HG03064 (cell line): Measurements from ENCODE around the gene NTM.
"Not testable (repeated sequence)": the region's sequence is repeated elsewhere in the genome, so short reads cannot be mapped to it uniquely, and the experiment has no call there.

ENCODE experiments used
- ATAC-seq: cut with Tn5 transposase; IDR thresholded peaks from one replicate; pipeline ENCODE4 v1.9.1; 2021; ENCODE audit warnings: low read depth; ENCODE audit not compliant: unreplicated experiment

The NTM gene

DNA sequence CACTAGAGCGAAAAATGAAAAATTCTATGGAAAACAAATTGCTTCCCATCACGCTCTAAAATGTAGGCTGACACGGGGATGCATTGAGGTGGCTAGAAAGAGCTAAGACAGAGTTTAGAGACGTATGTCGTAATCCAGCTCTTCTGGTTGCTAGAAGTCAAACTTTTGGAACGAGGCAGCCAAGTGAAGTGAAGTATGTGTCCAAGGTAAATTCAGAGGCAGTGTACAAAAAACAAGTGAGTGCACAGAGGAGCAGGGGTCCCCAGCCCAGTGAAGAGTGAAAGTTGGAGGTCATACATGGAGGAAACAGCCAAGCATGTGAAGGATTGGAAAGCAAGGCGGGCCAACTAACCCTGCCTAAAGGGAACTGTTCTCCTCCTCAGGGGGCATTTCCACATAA is 528.5 kb downstream of the NTM start:
- ATAC-seq: no peak

DNA sequence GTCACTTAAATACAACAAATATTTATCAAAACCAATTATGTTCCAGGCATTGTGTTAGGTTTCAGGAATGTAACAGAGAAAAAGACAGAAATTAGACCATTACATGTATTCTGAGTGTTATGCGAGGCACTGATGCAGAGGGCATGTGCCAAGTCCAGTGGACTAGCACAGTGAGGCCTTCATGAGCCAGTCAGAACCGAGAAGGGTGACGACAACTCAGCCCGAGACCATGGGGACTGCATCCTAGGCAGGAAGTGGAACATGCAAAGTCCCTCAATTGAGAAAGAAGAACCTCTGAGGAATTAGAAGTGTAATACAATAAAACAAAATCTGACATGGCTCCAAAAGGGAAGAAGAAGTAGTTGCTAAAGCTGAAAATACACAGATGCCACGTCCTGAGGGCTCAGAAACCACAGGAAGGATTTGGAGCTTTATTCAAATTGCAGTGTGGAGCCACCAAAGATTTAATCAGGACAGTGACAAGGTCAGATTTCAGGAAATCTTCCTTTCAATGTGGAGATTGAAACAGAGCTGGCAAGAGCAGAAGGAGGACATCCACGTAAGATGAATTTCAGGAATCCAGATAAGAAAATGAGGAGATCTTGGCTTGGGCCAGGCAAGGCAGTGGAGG is 529.6 kb downstream of the NTM start:
- ATAC-seq: no peak

DNA sequence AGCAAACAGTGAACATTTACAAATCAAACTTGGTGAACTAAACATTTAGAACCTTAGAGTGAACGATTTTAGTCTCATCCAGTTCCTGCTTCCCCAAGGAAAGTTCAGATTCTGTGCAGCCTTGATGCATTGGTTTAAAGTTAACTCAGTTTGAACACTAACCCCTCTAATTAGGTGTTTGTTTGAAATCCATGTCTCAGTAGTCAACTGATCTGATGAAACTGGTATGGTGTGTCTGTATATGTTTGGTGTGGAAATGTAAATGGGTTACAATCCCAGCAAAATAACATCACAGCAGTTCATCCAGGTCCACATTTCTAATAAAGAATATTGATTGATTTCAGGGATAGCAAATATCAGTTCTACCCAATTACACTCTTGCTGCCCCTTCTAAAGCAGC is 532.0 kb downstream of the NTM start:
- ATAC-seq: no peak

DNA sequence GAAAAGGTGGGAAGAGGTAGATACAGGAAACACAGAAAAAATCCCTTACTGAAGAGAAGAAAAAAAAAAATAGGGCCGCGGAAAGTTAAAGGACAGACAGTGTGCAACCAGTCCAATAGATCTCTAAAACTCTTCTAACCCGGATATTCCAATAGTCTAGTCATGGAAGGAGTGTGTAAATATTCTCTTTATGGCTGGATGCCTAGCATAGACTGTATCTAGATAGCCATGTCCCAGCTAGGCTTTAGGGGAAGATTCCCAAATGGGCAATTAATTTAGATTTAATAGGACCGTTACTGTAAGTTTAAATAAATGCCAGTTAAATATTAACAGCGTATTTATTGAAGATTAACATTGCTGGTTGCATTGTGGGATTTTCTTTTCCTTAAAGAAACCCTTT is 532.7 kb downstream of the NTM start:
- ATAC-seq: no peak

DNA sequence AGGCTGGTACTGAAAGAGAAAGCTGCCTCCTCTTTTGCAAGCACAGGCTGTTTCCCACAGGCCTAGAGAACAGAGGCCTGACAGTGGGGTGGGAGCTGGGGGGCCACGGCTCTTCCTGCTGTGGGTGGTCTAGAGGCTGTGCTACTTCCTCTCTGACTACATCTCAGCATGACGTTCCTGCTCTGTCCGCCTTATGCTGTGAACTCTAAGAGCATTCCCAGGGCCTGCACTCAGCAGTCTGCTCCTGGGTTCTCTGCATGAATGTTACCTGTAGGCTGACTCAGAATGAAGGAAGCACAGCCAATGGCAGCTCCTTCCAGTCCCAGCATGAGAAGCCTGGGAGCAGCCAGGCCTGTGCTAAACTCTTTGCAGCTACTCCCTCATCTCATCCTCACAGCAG is 534.3 kb downstream of the NTM start:
- no peak for ATAC-seq

DNA sequence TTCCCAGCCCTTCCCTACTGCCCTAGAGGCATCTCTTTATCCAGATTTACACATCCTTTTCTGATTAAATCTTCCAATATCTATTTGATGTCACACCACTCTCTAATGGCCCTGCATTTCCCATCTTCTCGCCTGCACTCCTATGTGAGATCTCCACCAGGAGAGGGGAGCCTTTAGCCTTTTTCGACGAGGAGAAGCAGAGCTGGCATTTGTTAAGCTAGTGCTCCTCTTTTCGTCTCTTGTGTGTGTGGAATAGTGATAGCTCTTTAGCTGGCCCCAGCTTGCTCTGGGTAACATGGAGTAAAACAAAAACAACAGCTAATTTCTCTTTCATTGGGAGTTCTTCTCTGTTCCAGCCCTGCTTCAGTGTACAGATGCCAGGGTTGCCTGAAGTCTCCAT is 536.5 kb downstream of the NTM start:
- ATAC-seq: no peak

DNA sequence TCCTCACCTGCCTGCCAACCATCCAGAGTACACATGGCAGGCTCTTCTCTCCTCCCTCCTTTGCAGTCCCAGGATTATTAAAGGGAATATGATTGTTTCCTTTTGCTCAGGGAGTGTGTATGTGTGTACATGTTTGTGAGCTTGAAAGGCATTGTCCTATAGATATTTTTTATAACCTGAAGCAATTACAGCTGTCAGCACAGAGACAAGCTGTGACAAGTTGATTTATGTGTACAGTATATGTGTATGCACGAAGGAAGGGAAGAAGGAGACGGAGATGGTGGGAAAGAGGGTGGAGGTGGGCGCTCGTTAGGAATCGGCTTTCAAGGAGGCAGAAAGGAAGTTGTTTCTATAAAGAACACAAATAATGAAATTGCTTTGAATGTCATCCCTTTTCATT is 537.0 kb downstream of the NTM start:
- no peak for ATAC-seq

DNA sequence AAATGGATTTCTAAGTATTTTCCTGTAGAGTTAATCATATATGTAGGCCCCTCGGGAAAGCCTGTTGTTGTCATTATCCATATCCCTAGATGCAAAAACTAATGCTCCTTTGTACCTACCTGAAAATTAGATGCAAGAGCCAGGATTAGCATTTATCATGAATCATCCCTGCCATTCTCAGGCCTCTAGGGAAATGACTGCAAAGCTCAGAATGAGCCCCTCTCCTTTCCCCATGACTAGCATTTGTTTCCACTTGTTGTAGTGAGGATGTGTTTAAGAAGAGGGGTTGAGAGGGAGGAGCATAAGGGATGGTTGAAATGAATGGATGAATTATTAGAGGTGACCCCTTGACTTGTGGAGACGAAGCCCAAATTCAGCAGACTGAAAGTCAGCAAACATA is 537.9 kb downstream of the NTM start:
- no peak for ATAC-seq

DNA sequence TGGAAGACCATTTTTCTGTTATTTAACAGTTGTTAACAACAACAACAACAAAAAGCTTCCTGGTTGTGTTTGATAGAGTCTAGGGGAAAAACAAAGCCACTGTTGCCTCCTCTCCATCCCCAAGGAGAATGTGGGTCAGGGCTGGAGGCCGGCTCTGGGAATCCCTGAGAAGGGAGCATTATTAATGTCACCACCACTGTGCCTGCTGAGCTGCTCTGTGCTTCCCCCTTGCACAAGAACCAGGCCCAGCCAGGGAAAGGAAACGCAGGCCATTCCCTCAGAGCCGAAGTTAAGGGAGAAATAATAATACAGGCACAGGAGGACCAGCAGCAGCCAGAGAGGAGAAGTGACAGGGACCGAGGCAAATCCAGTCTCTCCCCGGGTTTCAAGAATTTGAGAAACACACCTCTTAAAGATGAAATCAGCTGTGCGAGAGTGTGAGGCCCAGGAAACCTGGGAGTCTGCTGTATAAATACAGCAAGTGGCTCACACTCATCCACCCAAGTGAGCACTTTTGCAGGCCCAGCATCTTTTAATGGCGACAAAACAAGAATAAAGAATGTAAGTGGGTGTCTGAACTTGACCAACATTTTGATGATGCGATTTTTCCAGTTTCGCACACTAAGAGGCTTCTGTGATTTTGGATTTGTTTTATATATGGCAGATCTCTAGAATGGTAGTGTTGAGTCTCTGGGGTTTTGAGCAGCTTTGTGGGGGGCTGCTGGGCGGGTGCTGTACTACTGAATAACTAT is 539.2 kb downstream of the NTM start:
- ATAC-seq: no peak

DNA sequence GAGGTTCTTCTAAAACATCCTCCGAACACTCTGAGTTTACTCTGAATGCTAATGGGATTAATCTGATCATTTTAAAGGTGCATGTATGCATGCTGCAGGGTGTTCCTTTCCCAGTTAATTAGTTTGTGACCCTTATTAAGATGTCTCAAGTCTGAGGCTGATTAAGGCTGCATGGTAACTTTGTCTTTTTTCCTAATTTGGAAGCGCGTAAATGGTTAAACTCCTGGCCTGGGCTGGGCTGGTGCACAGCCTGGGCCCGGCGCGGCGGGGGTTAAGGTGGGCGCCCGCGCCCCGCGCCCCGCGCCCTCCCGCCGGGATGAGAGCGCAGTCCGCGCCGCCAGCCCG is 539.7 kb downstream of the NTM start:
- no peak for ATAC-seq

DNA sequence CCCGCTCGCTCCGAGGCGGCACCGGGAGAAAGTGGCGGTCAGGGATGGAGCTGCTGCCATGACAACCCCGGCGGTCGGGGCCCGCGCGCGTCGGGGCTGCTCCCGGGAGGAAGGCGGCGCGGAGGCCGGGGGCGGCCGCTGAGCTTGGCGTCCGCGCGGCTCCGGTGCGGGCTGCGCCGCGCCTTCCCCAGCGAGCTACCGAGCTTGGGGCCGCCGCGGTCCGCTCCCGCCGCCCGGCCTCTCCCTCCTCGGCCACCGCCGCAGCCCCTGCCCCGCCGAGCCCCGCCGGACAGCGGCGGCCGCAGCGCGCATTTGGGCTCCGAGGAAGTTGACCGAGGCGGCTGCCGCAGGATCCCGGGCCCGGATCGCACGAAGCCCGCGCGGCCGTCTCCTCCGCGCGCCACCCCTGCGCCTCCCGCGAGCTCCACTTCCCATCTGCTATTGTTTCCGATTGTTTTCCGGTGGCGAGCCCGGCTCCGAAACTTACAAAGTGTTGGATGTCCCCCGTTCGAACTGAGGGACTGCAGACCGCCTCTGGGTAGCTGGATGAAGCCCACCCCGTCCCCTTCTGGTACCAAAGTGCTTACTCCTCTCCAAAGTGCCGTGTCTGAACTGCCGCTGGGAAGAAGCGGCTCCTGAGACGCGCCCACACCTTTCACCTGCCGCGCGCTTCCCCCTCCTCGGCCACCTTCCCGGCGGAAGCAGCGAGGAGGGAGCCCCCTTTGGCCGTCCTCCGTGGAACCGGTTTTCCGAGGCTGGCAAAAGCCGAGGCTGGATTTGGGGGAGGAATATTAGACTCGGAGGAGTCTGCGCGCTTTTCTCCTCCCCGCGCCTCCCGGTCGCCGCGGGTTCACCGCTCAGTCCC is 540.3 kb downstream of the NTM start:
- no peak for ATAC-seq

DNA sequence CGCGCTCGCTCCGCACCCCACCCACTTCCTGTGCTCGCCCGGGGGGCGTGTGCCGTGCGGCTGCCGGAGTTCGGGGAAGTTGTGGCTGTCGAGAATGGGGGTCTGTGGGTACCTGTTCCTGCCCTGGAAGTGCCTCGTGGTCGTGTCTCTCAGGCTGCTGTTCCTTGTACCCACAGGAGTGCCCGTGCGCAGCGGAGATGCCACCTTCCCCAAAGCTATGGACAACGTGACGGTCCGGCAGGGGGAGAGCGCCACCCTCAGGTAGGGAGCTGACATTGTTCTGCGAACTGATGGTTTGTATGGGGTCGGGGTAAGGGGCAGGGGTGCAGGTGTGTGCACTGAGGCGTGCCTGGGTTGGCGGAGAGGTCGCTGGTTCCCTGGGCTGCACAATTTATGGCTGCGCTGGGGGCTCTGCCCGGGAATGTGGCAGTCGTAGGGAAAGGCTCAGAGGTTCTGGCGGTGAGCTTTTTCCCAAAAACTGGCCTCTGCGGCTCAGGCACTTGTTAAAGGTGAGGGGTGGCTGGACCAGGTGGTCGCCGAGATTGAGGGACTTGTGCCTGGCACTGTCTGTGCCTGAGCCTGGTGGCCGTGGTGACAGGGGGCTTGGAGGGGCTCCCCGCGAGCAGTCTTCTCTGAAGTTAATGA is 541.1 kb downstream of the NTM start:
- not testable (repeated sequence) for ATAC-seq

DNA sequence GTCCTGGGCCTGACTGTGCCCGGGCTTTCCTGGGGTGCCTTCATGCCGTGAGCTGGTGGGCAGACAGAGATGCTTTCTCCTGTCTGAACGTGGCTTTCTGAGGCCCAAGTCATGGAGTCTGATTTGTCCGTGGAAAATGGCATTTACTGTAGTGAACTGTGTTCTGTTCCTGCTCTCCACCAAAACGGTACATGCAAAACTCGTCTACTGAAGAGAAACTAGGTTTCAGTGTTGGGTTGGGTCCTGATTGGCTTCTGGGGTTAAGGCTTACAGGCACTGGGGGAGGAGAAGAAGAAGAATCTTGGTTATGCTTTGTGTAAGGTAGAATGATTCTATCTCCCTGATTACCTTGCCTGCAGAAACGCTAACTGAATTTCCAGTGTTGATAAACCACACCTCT is 541.7 kb downstream of the NTM start:
- no peak for ATAC-seq

DNA sequence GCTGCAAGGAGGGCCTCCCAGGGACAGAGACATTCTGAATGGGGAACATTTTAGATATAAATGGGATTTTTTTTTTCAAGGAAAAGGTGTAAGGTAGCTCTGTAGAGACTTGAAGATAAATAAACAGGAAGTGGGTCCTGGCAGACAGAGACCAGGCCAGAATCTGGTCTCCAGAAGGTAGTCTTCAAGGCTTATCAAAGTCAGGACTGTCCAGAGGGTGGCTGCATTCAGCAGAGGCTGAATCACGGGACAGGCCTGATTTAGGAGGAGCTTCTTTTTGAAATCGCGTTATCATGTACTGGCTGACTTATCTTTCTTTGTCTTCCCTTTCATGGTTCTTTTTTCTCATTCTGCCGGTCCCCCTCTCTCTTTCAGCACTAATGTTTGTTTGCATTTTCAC is 542.9 kb downstream of the NTM start:
- ATAC-seq: no peak

DNA sequence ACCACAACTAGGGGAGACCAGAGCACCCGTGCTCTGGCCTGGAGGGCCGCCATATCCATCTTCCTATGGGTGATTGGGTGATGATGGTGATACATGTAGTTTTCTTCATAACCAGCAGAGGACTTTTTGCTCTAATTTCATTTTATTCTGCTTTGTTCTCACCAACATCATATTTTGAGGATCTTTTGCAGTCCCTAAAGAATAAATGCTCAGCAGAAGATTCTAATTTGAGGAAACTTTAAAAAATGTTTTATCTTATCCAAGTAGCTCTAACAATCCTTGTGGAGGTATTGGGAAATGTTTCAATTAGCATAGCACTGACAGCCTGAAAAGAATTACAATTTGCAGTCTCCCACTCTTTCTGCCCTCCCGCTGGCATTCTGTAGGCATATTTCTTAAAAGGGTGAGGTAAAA is 544.0 kb downstream of the NTM start:
- ATAC-seq: no peak

DNA sequence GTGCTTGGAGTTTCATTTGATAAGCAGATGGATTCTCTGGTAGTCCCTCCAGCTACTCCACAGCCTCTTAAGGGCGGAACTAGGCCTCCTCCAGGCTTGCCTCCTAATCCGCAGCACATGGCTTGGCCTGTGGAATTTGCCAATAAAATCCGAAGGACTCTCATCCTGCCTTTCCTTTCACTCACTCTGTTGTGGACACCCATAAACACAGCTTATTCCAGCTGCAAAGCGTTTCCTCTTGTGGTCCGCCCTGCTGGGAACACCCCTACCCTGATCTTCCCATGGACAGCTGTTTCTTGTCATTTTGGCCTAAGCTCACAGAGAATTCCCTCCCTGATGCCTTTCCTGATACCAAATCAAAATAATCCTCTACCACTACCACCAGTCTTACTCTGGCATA is 546.2 kb downstream of the NTM start:
- no peak for ATAC-seq

DNA sequence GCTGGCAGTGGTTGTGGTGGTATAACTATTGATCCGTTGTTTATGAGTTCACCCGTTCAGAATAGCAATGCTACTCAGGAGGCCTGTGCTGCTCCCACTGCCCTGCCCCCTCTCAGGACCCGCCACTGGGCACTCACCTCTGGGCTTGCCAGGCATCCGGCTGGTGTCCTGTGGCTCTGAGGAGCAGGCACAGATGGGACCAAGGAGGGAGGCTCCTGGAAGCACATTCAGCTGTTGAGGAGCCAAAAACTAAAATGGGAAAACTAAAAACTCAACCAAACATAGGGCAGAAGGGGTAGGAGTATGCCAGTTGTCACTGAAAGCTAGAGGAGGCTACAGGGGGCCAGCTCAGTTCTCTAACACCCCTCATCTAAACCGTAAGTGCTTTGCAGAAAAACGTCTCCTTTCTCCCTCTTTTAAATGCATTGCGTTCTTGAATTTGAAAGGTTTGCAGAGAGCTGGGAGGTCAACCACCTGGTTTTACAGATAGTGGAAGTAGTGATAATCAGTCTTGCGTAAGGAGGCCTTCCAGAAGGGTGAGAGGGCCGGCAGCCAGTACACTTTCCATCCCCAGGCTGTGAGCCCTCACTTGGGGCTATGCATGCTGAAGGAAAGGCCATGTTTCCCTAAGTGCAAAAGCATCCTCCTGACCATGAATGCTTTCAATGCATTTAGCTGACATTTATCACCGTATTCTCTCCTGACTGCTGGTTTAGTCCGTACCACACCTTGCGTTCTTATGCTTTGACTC is 547.4 kb downstream of the NTM start:
- no peak for ATAC-seq

DNA sequence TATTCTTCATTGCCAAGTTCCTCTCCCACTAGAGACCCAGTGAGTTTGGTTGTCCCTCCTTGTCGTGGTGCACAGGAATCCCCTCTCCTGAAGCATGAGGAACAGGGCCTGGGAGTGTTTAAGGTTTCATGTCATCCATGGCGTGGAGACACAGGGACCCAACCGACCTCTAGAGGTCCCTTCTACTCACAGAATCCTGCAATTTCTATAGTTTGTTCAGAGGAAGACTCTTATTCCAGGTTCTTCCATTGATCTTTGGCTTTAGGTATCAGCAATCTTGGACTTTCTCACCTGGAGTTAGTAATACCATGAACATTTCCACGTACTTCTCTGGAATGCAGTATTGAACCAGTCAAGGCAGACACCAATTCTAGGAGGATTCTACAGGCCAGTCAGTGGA is 548.2 kb downstream of the NTM start:
- ATAC-seq: no peak

DNA sequence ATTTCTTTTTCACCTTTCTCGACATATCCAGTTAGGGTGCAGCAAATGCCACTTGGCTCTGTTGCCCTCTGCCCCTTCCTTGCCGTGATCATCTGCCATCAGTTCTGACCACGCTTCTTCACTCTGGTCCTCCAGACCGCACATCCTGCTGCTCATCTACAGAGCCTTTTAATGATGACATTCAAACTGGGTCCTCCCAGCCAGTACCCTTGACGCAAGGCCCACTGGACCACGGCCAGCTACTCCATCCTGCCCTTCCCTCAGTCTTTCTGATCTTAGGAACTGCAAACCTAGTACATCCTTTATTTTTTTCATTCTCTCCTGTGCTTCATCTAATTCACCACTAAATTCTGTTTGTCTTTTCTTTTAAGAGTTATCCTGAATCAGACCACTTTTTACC is 551.8 kb downstream of the NTM start:
- ATAC-seq: no peak

DNA sequence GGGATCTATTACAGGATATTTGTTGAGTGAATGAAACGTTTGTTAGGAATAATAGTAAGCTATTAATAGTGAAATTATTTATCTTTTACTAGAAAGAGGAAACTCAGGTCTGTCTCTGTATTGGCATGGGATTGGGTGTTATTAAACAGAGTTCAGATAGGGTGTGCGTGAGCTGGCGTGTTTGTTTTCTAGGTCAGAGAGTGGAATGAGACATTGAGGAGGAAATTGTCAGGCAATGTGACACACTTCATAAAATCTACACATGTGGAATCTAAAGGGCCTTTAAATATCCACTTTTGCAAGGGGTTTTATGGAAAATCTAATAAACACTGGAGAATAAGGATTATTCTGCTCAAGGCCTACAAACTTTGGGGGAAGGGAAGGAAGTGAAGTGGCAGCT is 552.9 kb downstream of the NTM start:
- no peak for ATAC-seq

DNA sequence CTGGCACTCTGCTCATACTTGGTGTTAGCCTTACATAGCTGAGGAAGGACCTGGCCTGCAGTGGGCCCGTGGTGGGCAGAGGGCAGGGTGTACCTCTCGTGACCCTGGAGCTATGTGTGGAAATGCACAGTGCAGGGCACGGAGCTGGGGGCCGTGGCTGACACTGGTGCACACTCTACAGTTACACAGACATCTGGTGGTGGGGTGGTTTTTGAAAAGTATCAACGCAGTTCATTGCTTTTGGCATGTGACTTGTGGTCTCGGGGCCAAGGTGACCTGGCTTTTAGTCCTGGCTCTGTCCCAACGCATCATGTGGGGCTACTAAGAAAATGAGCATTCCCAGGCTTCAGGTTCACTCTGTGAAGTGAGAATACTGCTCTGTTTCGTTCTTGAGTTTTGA is 553.6 kb downstream of the NTM start:
- no peak for ATAC-seq
